Stomach (tissue), 9 donors: Measurements from ENCODE around the gene NCAM1. TPM values are rescaled to one million over a fixed set of nuclear protein-coding genes. Genes with fewer than 3 reads are reported as not detected.

ENCODE experiments used
- DNase-seq, 2 donors: peaks; one replicate each; pipeline versions ENCODE4 v3.0.0 to v3.0.0-alpha.2; 2013 to 2019
- H3K27ac ChIP-seq, 5 donors: fragments of 200-600 bp in 4 of 5; sonication (generic) in 4 of 5; one replicate each; pipeline ENCODE4 v1.5.1; 2013 to 2019; ENCODE audit warnings: mild to moderate bottlenecking in 1 of 5, moderate library complexity in 1 of 5
- H3K27me3 ChIP-seq, 3 donors: fragments of 200-600 bp; sonication (generic); one replicate each; pipeline ENCODE4 v1.5.1; 2017 to 2019; ENCODE audit warnings: mixed run types in 1 of 3
- H3K36me3 ChIP-seq, 4 donors: fragments of 200-600 bp; sonication (generic); 1 replicate in 3 of 4; 2 replicates in 1 of 4; pipeline ENCODE4 v1.5.1; 2016 to 2019
- H3K4me1 ChIP-seq, 4 donors: fragments of 200-600 bp; sonication (generic); one replicate each; pipeline ENCODE4 v1.5.1; 2016 to 2019
- H3K4me3 ChIP-seq, 4 donors: fragments of 200-600 bp; sonication (generic) in 3 of 4; one replicate each; pipeline ENCODE4 v1.5.1; 2016 to 2019; ENCODE audit warnings: mild to moderate bottlenecking in 1 of 4
- H3K9me3 ChIP-seq, 4 donors: fragments of 200-600 bp; sonication (generic); one replicate each; pipeline ENCODE4 v1.5.1; 2016 to 2019
- EP300 ChIP-seq: sonication (generic); formaldehyde crosslinking; IDR thresholded peaks from one replicate; pipeline ENCODE4 v1.6.1; 2017; ENCODE audit warnings: antibody characterized with exemption
- POLR2A ChIP-seq, 4 donors: fragments of 450-650 bp; IDR thresholded peaks; one replicate each; pipeline ENCODE4 v1.6.1; 2016; ENCODE audit warnings: antibody characterized with exemption in 4 of 4, control low read depth in 2 of 4, mild to moderate bottlenecking in 1 of 4, moderate library complexity in 1 of 4
- POLR2AphosphoS5 ChIP-seq, 3 donors: sonication (generic); formaldehyde crosslinking; IDR thresholded peaks; one replicate each; pipeline ENCODE4 v1.6.1; 2016; ENCODE audit warnings: antibody characterized with exemption in 3 of 3
- WGBS, 5 donors: extraction: QIAGEN DNeasy Blood & Tissue Kit in 3 of 5; methylation state at CpG; one replicate each; pipeline versions ENCODE4 v1.1.5 to v1.1.7; 2013 to 2018; 5-methylcytosine and 5-hydroxymethylcytosine counted together
- intact Hi-C: fragments of 100-400 bp; cut with DNase I; formaldehyde crosslinking; loops from one replicate; pipeline ENCODE4 v1.15.1; 2023; ENCODE audit warnings: low total_unique reads
- polyA plus RNA-seq, 3 donors: library from polyadenylated mRNA; stranded (reverse); fragments of 200-250 nt; gene quantifications; one replicate each; pipeline ENCODE4 v1.2.3, GENCODE V29; 2013
- total RNA-seq, 5 donors: library from RNA; depleted of rRNA; stranded (reverse); fragments of >200 nt; gene quantifications; one replicate each; pipeline versions ENCODE4 v1.1.0 to v1.2.3, GENCODE V29; 2014 to 2016
- TF ChIP-seq, protein P1 (sequence below), 7 experiments: fragments of 450-650 bp in 4 of 7; fragments of 200-600 bp in 3 of 7; sonication (generic) in 3 of 7; IDR thresholded peaks; one replicate each; pipeline ENCODE4 v1.5.1; 2016 to 2019; ENCODE audit warnings: antibody characterized with exemption in 7 of 7, control low read depth in 2 of 7, mild to moderate bottlenecking in 1 of 7
- donor health status: healthy with polysubstance abuse.
- donor health status: Bipolar disorder and iron deficiency.
- donor health status: healthy.

The NCAM1 gene
- total and polyA plus RNA-seq, 8 donors, result 5.7 to 84.8 (median 28.9) TPM

DNA sequence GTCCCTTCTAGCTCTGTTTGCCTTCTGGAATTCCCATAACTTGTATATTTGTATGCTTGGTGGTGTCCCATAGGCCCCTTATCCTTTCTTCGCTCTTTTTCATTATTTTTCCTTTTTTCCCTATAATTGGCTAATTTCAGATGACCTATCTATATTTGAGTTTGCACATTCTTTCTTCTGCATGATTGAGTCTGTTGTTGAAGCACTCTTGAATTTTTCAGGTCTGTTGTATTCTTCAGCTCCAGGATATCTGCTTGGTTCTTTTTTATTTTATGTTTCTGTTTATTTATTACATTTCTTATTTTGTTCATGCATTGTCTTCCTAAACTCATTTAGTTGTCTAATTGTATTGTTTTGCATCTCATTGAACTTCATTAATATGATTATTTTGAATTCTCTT lies 28.0 kb downstream of the NCAM1 start:
- Histone ChIP-seq H3K9me3 (peaks cover 0 to 33% (median 9%) of the 10 kb centered on the region in 4 donors), H3K27me3 (no peaks in the 10 kb centered on the region), H3K36me3 (no peaks in the 10 kb centered on the region), H3K27ac (no peak overlapping the region), H3K4me1 (no peaks in the 10 kb centered on the region), H3K4me3 (no peak overlapping the region)
- 89 to 100% (median 94%) methylated on average over 1 of the region's 1 CpG for WGBS, 5 donors
- no peak for DNase-seq
- no peak for TF ChIP-seq POLR2AphosphoS5 (IDR thresholded peaks at IDR 0.05)
- no peak for TF ChIP-seq POLR2A (IDR thresholded peaks at IDR 0.05)
- TF ChIP-seq EP300, result no peak
- intact Hi-C loops, result no loop called here

DNA sequence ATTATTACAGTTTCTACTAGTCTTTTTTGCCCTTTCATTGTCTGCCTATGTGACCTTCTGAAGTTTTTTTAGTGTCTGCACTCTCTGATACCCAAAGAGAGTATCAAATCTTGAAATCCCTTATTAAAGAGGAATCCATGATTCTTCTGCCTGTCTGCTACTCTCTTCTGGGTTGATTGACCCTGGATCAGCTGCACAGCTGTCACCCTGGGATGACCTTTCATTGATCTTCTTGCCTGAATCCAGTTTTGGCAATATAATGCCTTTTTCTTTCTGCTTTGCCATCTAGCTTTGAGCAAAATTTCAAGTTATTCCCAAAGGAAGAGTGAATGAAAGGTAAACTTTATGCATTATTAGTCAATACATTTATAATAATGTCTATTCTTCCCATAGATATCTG lies 32.6 kb downstream of the NCAM1 start:
- intact Hi-C loops, result no loop called here
- H3K27ac ChIP-seq, result no peak overlapping the region
- no peak for DNase-seq
- H3K36me3 ChIP-seq, result no peaks in the 10 kb centered on the region
- peaks cover 0 to 10% (median 7%) of the 10 kb centered on the region in 4 donors for H3K9me3 ChIP-seq
- TF ChIP-seq, protein P1, sequence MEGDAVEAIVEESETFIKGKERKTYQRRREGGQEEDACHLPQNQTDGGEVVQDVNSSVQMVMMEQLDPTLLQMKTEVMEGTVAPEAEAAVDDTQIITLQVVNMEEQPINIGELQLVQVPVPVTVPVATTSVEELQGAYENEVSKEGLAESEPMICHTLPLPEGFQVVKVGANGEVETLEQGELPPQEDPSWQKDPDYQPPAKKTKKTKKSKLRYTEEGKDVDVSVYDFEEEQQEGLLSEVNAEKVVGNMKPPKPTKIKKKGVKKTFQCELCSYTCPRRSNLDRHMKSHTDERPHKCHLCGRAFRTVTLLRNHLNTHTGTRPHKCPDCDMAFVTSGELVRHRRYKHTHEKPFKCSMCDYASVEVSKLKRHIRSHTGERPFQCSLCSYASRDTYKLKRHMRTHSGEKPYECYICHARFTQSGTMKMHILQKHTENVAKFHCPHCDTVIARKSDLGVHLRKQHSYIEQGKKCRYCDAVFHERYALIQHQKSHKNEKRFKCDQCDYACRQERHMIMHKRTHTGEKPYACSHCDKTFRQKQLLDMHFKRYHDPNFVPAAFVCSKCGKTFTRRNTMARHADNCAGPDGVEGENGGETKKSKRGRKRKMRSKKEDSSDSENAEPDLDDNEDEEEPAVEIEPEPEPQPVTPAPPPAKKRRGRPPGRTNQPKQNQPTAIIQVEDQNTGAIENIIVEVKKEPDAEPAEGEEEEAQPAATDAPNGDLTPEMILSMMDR (IDR thresholded peaks at IDR 0.05), result no peak
- TF ChIP-seq EP300 (no peak), POLR2A (IDR thresholded peaks at IDR 0.05) (no peak), POLR2AphosphoS5 (IDR thresholded peaks at IDR 0.05) (no peak)
- no peak overlapping the region for H3K4me3 ChIP-seq
- H3K27me3 ChIP-seq, result no peaks in the 10 kb centered on the region
- H3K4me1 ChIP-seq, result peaks cover 0 to 27% (median 0%) of the 10 kb centered on the region in 4 donors

DNA sequence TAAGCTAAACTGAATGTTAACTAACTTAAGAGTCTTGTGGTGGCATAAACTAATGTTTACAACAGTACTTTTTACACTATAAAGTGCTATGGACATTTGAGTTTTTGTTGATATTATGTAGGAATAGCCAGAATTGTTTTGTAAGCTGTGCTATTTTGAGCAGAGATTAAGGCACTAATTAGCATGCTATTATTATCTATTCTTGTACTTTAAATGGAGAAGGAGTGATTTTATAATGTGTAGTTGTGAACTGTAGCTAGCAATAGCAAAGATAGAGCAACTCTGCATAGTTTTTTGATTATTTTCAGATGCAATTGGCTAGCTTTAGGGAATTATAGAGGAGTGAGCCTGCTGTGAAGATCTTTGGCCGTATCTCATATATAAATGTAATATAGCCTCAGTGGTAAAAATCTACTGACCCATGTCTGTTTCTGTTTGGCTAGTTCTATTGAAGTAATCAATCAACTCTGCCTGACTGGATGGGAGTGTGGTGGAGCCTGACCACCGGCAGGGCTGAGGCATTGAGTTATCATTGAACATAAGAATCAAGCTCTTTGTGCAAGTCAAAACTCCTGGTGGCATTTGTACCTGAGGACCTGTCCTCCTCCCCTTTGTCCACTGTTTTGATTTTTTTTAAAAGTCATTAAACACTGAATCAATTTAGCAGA lies 34.3 kb downstream of the NCAM1 start:
- H3K9me3 ChIP-seq, result no peaks in the 10 kb centered on the region
- no peak for DNase-seq
- H3K36me3 ChIP-seq, result no peaks in the 10 kb centered on the region
- TF ChIP-seq POLR2AphosphoS5 (IDR thresholded peaks at IDR 0.05), result no peak
- no peak for TF ChIP-seq EP300
- TF ChIP-seq, protein P1 (IDR thresholded peaks at IDR 0.05), result no peak
- TF ChIP-seq POLR2A (IDR thresholded peaks at IDR 0.05), result no peak
- no peak overlapping the region for H3K27ac ChIP-seq
- H3K4me3 ChIP-seq, result no peak overlapping the region
- H3K27me3 ChIP-seq, result no peaks in the 10 kb centered on the region
- 36 to 65% (median 57%) methylated on average over 2 of the region's 2 CpGs for WGBS, 5 donors
- intact Hi-C loops, result no loop called here
- peaks cover 0 to 27% (median 0%) of the 10 kb centered on the region in 4 donors for H3K4me1 ChIP-seq

DNA sequence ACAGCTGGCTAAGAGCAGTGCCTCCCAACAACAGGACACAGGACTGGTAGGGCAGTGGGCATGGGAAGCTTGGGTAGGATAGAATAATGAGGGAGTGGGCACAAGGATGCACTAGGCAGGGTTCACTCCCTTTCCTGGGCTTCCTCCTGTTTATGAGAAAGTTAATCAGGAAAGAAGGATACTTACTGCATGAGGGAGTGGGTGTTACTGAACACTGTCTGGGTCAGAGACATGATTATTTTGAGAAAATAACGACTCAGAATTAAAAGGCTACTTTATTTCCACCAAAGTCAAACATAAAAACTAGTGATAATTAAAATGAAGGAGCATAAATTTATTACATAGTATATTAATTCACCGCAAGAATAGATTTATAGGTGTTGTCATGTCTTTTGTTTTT lies 35.8 kb downstream of the NCAM1 start:
- Histone ChIP-seq H3K27me3 (no peaks in the 10 kb centered on the region), H3K36me3 (no peaks in the 10 kb centered on the region), H3K4me1 (peaks cover 0 to 39% (median 5%) of the 10 kb centered on the region in 4 donors), H3K27ac (no peak overlapping the region), H3K4me3 (no peak overlapping the region), H3K9me3 (no peaks in the 10 kb centered on the region)
- intact Hi-C loops, result no loop called here
- WGBS, 5 donors, result 74 to 85% (median 80%) methylated on average over 2 of the region's 2 CpGs
- DNase-seq, result no peak
- TF ChIP-seq, protein P1 (IDR thresholded peaks at IDR 0.05), result no peak
- TF ChIP-seq POLR2A (IDR thresholded peaks at IDR 0.05) (no peak), EP300 (no peak), POLR2AphosphoS5 (IDR thresholded peaks at IDR 0.05) (no peak)

DNA sequence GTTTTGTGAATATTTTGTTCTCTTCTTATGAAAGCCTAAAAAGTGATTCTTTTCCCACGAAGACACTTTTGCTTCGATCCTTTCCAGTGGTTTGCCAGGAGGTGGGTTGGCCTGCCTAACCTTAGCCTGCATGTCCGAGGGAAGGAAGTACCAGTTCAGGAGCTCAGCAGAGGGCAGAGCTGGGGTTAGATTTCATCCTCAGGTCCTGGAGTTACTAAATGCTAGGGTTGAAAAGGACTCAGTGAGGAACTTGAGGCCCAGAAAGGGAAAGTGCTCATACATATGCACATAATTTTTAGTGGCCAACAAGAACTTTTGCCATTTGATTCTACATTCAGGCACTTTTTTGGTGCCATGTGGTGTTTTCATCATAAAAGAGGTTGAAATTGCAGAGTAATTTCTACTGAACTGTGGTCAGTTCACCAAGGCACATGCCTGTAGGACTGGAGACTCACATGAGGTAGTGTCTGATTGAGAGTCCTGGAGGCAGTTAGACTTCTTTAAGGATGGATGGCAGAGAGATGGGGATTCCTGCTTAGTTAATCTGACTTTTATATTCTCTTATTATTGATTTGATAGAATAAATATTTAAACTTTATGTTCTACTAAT lies 36.7 kb downstream of the NCAM1 start:
- no peak for DNase-seq
- TF ChIP-seq, protein P1 (IDR thresholded peaks at IDR 0.05), result no peak
- TF ChIP-seq POLR2AphosphoS5 (IDR thresholded peaks at IDR 0.05), result no peak
- Histone ChIP-seq H3K4me1 (peaks cover 0 to 41% (median 8%) of the 10 kb centered on the region in 4 donors), H3K4me3 (no peak overlapping the region), H3K9me3 (no peaks in the 10 kb centered on the region), H3K36me3 (no peaks in the 10 kb centered on the region), H3K27me3 (no peaks in the 10 kb centered on the region), H3K27ac (no peak overlapping the region)
- intact Hi-C loops, result no loop called here
- WGBS, 5 donors, result 68 to 84% (median 82%) methylated on average over 3 of the region's 3 CpGs
